HepG2 (cell line): ENCODE measurements around the gene NCOA5.

Experiments
- ASH2L ChIP-seq: fragments of 300-600, 200-600 bp; sonication (generic); IDR thresholded peaks from 2 replicates; pipeline ENCODE4 v1.7.0; 2017; ENCODE audit warnings: low read depth, mild to moderate bottlenecking, moderate library complexity, mixed read lengths, low read length; ENCODE audit not compliant: insufficient read length
- ATF3 ChIP-seq: sonication (generic); formaldehyde crosslinking; IDR thresholded peaks from 2 replicates; pipeline ENCODE4 v1.4.0; 2020; ENCODE audit warnings: missing genetic modification reagents
- CHD2 ChIP-seq: IDR thresholded peaks from 2 replicates; pipeline ENCODE4 v1.6.1; 2011; ENCODE audit warnings: low read depth, low read length, improper control_type of control experiment
- CTCF ChIP-seq: sonication (generic); formaldehyde crosslinking; IDR thresholded peaks from 2 replicates; pipeline ENCODE4 v1.5.0; 2020; ENCODE audit warnings: mild to moderate bottlenecking, missing genetic modification reagents, moderate library complexity
- RERE ChIP-seq: IDR thresholded peaks from 2 replicates; pipeline ENCODE4 v1.6.1; 2016; ENCODE audit warnings: low read depth, missing genetic modification reagents, missing compliant biosample characterization
- REST ChIP-seq, 2 experiments: IDR thresholded peaks; 2 replicates each; pipeline ENCODE4 v1.6.1; 2011 to 2012; ENCODE audit warnings: low read length in 2 of 2, borderline replicate concordance in 1 of 2, low read depth in 1 of 2, mild to moderate bottlenecking in 1 of 2, moderate library complexity in 1 of 2
- SETDB1 ChIP-seq: sonication (generic); formaldehyde crosslinking; IDR thresholded peaks from 2 replicates; pipeline ENCODE4 v1.5.1; 2020; ENCODE audit warnings: missing genetic modification reagents, mild to moderate bottlenecking, borderline replicate concordance
- ZNF331 ChIP-seq: sonication (generic); formaldehyde crosslinking; IDR thresholded peaks from 2 replicates; pipeline ENCODE4 v1.4.0; 2020; ENCODE audit warnings: missing genetic modification reagents
- ZNF639 ChIP-seq: conservative IDR thresholded peaks from 2 replicates; pipeline ENCODE4 v1.6.1; 2018; ENCODE audit warnings: missing genetic modification reagents
- ZSCAN20 ChIP-seq: sonication (generic); formaldehyde crosslinking; IDR thresholded peaks from 2 replicates; pipeline ENCODE4 v1.4.0; 2020; ENCODE audit warnings: missing genetic modification reagents, mild to moderate bottlenecking, borderline replicate concordance

GRCh38 chr20:46065006-46065405 lies 24.8 kb downstream of the NCOA5 start:
- TF ChIP-seq SETDB1 (CRISPR knock-in tag) = no peak
- TF ChIP-seq ZNF639 (CRISPR knock-in tag) = no peak
- no peak for TF ChIP-seq RERE
- no peak for TF ChIP-seq CTCF
- no peak for TF ChIP-seq ZSCAN20 (CRISPR knock-in tag)
- no peak for TF ChIP-seq REST (IDR thresholded peaks at IDR 0.05; ENCODE audit: borderline replicate concordance in 1 of 2, low read depth in 1 of 2, low read length in 2 of 2)
- no peak for TF ChIP-seq ATF3 (CRISPR knock-in tag)
- TF ChIP-seq ASH2L = no peak
- TF ChIP-seq ZNF331 (CRISPR knock-in tag) = no peak
- TF ChIP-seq CHD2 = no peak
